ENCODE results near the gene VWA5B1. TPM values are rescaled to one million over a fixed set of nuclear protein-coding genes. Genes with fewer than 3 reads are reported as not detected.

The VWA5B1 gene
- total RNA-seq, 1 donor from 2014 or later: 0.39 TPM

GRCh38 chr1:20348326-20348915 lies 57.7 kb downstream of the VWA5B1 start:
- no peak for DNase-seq

- DNase-seq: no peak
Observed at GRCh38 chr1:20349561-20349960, 58.9 kb downstream of the VWA5B1 start.

GRCh38 chr1:20349971-20350370 lies 59.3 kb downstream of the VWA5B1 start:
- no peak for DNase-seq

DNA sequence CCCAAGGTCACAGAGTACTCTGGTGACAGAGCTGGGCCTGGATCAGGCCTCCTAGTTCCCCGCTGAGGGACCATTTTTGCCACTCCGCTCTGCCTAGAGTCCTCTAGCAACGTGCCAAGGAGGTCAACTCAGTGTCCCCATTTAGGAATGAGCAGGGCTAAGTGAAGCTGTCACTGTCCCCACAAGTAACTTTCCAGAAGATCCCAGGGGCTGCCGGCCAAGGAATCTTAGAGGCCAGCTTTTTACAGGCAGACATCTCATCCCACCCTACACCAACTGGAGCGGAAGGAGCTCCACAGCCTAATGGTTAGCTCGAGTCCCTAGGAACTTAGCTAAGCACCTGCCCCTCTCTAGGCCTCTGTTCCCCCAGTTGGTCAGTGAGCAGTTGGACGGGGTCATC lies 59.7 kb downstream of the VWA5B1 start:
- no peak for DNase-seq

DNA sequence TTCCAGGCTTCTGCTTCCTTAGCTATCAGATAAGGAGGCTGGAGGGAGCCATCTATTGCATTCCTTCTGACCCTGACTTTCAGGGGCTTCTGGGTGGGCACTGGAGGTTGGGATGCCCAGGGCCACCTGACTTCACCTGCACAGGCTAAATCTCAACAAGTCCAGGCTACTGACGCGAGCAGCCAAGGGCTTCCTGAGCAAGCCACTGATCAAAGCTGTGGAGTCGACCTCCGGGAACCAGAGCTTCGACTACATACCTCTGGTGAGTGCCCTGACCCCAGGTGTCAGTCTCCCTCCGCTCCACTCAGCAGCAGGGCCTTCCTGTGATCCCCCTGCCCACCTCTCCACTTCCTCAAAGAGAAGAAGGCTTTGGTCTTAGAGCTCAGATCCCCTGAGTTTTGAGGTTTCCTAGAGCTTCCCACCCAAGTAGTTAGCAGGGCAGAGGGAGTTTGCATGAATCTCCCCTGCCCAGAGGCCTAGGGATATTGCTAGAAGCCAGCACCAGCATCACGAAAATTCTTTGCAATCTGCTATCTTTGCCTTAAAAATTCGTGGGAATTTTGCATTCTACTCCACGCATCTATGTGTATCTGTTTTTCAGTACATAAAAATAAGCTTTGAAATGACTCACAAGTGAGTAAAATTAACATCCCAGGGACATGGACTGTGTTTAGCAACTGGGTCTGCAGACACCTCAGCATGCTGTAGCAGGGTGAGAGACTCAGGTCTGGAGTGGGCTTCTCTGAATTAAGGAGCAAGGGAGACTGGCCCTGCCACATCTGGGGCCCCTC lies 61.4 kb downstream of the VWA5B1 start:
- no peak for DNase-seq

GRCh38 chr1:20353836-20354235 lies 63.2 kb downstream of the VWA5B1 start:
- DNase-seq: no peak

DNA sequence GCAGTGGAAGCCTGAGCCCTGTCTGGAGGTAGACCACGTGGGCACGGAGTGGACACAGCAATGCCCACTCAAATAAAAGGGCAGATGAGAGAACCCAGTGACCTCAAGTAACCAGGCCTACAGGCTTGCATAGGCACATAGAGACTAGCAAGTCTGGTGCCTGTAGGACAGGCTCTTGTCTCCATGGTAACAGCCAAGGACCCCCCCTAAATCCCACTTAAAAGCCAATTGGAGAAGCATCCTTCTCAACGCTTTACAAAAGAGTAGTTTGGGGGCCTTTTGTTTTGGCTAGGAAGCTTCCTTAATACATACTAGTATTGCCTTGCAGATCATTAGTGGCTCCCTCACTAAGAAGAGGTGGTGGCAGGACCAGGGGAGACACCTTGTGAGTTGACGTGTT lies 63.9 kb downstream of the VWA5B1 start:
- DNase-seq: no peak

DNA sequence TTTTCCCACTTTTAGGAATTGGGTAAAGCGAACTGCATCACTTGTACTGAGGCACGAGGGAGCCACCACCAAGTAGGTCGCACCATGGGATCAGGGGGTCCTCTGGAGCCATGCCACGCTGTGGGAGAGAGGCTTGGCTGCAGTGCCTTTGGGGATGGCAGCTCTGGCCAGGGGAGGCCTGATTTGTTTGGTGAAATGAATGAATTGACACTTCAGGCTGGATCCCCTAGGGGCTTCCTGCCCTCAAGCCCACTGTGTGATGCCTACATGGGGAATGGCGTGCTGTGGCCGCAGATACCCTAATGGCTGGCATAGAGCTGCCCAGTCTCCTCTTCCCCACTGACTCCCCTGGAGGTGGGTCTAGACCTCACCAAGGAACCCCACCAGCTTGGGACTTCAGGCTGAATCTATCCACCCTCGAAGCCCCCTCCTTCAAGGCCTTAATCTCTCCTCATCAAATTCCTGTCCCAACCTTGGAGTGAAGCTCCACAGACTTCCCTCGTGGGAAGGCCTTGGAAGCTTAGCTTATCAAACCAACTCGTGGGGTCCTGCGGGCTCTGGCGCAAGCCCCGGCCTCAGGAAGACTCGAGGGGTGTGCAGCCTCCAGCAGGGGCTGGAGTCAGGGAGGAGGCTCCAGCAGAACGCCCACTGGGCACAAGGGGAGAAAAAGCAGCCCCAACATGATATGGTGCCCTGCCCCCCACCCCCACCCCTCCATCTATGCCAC lies 64.6 kb downstream of the VWA5B1 start:
- DNase-seq: no peak

DNA sequence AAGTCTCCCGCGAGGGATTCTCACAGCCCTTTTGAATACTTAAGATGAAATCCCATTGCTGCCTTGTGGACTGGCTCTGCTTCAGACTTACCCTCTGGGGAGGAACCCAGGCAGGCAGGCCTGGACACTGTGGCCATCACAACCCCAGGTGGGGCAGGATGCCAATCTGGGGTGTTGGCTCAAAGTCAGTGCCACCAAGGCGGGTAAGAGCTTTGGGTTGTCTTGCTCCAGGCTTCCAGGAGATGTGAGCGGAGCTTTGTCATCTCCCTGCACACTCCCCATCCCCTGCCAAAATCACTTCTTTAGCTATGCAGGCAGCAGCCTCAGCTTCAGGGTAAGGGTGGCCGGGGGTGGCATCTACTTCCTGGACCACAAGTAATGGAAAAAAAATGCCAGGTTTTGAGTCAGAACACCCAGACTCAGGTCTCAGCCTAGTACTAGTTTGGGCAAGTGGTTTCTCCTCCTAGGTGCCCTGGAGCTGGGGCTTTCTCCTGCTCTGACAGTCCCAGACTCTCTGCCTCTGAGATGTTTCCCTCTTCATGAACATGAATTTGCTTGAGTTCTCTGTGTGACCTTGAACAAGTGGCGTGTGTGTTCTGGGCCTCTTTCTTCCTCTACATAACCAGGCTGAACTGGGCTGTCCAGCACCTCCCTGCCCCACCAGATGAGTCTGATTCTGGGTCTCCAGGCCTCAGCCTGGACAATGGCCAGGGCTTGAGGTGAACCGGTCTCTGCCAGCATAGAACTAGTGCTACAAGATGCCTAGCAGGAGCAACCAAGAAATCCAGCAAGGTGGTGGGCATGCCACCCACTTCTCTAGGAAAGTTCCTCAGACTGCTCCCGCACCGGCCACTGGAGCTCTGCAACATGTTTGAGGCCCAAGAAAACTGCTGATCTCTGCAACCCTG lies 65.4 kb downstream of the VWA5B1 start:
- DNase-seq: no peak

- no peak for DNase-seq
Observed at GRCh38 chr1:20356850-20357459, 66.3 kb downstream of the VWA5B1 start.

- DNase-seq: no peak
Observed at GRCh38 chr1:20357796-20358195, 67.1 kb downstream of the VWA5B1 start.

DNA sequence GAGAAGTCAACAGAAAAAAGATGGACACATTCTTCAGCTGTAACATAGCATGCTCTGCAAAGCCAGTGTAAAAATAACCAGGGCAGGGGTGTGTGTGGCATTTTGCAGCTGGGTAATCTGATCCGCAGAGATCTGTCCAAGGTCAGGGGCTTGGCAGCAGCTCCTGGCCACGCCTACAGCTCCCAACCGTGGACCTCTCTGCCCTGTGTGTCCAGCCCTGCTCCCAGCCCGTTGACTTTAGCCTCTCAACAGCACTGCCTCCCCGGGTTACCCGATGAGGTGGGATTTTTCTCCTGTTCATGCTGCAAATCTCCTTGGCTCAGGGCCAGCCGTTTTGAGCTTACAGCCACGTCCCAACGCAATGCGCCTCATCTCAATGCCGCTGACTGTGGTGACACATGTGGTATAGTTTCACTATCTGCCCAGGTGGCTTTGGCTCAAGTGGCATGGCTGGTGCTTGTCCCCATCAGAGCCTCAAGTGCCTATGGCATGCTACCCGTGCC lies 68.1 kb downstream of the VWA5B1 start:
- peak; percentile 21 for DNase-seq

DNA sequence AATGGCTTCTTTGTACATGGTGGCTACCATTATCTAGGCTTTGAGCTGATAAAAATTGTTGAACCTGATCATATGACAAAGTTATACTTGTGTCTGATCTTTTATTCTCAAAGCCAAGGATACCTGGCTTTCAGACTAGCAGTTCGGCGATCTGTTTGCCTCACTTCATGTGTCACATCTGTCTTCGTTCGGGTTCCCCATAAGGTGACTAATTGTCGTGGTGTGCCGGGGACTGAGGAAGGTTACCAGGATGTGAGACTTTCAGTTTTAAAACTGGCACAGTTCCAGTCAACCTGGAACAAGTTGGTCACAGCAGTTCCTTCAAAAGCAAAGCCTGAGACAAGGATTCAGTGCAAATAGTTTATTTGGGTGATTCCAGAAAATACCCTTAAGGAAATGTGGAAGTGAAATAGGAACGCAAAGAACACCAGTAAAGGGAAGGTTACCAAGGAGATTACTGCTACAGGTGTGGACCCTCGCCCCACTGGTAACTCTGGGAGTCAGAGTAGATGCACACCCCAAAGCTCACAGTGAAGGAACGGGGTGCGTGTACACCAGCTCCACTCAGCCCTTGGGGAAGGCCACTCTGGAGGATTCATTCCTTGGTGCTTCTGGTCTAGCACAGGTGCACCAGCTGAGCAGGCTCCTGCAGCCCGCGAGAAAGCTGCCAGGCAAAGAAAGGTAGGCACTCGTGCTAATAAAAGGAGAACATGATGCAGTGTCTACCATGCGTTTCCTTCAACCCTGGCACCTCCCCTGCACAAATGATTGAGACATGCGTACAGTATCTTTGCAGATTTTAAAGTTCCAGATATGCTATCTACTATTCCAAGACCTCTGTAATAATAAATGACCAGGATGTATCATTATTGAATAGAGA lies 69.0 kb downstream of the VWA5B1 start:
- no peak for DNase-seq

- DNase-seq: no peak
Observed at GRCh38 chr1:20361401-20361800, 70.7 kb downstream of the VWA5B1 start.

- DNase-seq: no peak
Observed at GRCh38 chr1:20361805-20362381, 71.2 kb downstream of the VWA5B1 start.

- no peak for DNase-seq
Observed at GRCh38 chr1:20362856-20363255, 72.2 kb downstream of the VWA5B1 start.

DNA sequence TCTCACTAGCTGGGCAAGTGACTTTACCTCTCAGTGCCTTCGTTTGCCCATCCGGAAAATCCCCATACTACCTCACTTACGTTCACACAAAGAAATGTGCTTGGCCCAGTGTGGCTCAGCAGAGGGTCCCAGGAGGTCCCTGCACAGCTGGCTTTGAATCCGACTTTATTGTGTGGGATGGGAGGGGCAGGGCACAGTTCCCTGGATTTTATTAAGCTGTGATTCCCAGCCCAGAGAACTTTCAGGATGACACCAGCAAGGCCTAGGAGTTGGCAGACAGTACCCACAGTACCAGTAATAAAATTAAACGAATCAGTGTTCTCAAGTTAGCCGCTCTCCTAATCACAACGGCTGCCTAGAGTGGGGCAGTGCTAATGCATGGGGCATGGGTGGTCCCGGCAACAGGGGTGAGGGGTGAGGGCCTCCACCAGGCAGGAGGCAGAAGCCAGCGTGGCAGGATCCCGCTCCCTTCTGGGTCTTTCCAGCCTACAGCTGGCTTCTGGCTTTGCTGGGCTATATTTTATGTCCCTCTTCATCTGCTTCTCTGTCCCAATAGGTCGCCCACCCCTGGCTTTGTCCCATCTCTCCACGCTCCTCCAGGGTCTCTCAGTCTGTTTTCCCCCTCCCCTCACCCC lies 74.9 kb downstream of the VWA5B1 start:
- DNase-seq: peak; percentile 12

- DNase-seq: no peak
Observed at GRCh38 chr1:20366056-20366462, 75.4 kb downstream of the VWA5B1 start.

DNA sequence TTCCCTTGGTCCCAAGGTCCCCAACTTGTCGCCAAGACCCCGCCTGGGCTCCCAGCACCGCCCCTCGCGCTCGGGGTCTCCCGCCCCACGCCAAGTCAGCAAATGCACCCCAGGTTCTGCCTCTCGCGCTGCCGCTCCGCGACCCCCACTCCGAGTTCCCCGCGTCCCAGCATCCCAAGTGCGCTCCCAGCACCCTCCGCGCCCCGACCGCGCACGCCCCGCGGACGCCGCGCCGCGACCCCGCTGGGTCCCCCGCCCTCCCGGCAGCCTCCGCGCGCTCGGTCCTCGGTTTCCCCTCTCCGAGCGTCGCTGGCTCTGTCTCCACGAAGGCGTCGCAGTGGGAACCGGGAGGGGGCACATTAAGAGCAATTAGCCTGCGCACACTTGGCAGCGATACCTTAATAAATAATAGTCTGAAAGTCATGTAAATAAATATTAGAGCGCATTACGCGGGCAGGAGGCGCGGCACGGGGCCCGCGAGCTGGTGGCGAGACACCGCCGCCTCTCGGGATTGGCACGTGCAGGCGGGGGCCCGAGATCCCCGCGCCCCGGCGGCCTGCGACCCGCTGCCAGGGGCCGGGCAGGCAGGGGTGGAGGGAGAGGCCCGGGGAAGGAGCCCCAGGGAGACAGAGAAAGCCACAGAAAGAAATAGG lies 75.9 kb downstream of the VWA5B1 start:
- no peak for DNase-seq
